Esophagus squamous epithelium (tissue), 5 donors: ENCODE results near the gene CNOT4. TPM values are rescaled to one million over a fixed set of nuclear protein-coding genes. Genes with fewer than 3 reads are reported as not detected.

Source experiments
- DNase-seq: peaks from one replicate; lab custom pipeline; 2025; lab: John Stamatoyannopoulos, UW
- H3K27ac ChIP-seq, 4 donors: fragments of 200-600 bp; sonication (generic); one replicate each; pipeline ENCODE4 v1.5.1; 2016 to 2019; ENCODE audit warnings: mild to moderate bottlenecking in 1 of 4
- H3K27me3 ChIP-seq, 4 donors: fragments of 200-600 bp; sonication (generic); 1 replicate in 3 of 4; 2 replicates in 1 of 4; pipeline versions ENCODE4 v1.5.1 to v1.6.0; 2017 to 2021; ENCODE audit warnings: antibody characterized with exemption in 1 of 4
- H3K36me3 ChIP-seq, 3 donors: fragments of 200-600 bp; sonication (generic); one replicate each; pipeline ENCODE4 v1.5.1; 2016 to 2019
- H3K4me1 ChIP-seq, 3 donors: fragments of 200-600 bp; sonication (generic); one replicate each; pipeline ENCODE4 v1.5.1; 2017 to 2019
- H3K4me3 ChIP-seq, 4 donors: fragments of 200-600 bp; sonication (generic); 1 replicate in 3 of 4; 2 replicates in 1 of 4; pipeline ENCODE4 v1.5.1; 2016 to 2019; ENCODE audit warnings: mild to moderate bottlenecking in 2 of 4, moderate library complexity in 1 of 4
- H3K9me3 ChIP-seq, 3 donors: fragments of 200-600 bp; sonication (generic); one replicate each; pipeline ENCODE4 v1.5.1; 2016 to 2019
- POLR2A ChIP-seq, 4 donors: fragments of 450-650 bp; IDR thresholded peaks; one replicate each; pipeline ENCODE4 v1.6.1; 2017; ENCODE audit warnings: antibody characterized with exemption in 4 of 4, mild to moderate bottlenecking in 4 of 4, moderate library complexity in 3 of 4
- WGBS, 2 donors: methylation state at CpG; one replicate each; pipeline ENCODE4 v1.1.5; 2018; 5-methylcytosine and 5-hydroxymethylcytosine counted together
- intact Hi-C: fragments of 100-400 bp; cut with DNase I; formaldehyde crosslinking; loops from one replicate; pipeline ENCODE4 v1.15.0; 2022
- total RNA-seq, 4 donors: library from RNA; depleted of rRNA; stranded (reverse); fragments of >200 nt; gene quantifications; one replicate each; pipeline ENCODE4 v1.1.0, GENCODE V29; 2016
- TF ChIP-seq, protein P1 (sequence below), 6 experiments: fragments of 450-650 bp in 4 of 6; fragments of 200-600 bp in 2 of 6; sonication (generic) in 2 of 6; IDR thresholded peaks; one replicate each; pipeline ENCODE4 v1.5.1; 2016 to 2019; ENCODE audit warnings: antibody characterized with exemption in 6 of 6, mild to moderate bottlenecking in 4 of 6, moderate library complexity in 4 of 6
- donor health status: DM: yes; HTN: yes; CAD: no.

The CNOT4 gene
- total RNA-seq, 4 donors from 2014 or later, result 7.3 to 20.0 (median 14.0) TPM

- H3K4me1 ChIP-seq, result no peaks in the 10 kb centered on the region
- WGBS, 2 donors, result 84 to 87% methylated on average over 4 of the region's 4 CpGs
- H3K36me3 ChIP-seq, result peaks cover 0 to 37% (median 0%) of the 10 kb centered on the region in 3 donors
- intact Hi-C loops, result no loop called here
- no peak for TF ChIP-seq POLR2A (IDR thresholded peaks at IDR 0.05)
- TF ChIP-seq, protein P1, sequence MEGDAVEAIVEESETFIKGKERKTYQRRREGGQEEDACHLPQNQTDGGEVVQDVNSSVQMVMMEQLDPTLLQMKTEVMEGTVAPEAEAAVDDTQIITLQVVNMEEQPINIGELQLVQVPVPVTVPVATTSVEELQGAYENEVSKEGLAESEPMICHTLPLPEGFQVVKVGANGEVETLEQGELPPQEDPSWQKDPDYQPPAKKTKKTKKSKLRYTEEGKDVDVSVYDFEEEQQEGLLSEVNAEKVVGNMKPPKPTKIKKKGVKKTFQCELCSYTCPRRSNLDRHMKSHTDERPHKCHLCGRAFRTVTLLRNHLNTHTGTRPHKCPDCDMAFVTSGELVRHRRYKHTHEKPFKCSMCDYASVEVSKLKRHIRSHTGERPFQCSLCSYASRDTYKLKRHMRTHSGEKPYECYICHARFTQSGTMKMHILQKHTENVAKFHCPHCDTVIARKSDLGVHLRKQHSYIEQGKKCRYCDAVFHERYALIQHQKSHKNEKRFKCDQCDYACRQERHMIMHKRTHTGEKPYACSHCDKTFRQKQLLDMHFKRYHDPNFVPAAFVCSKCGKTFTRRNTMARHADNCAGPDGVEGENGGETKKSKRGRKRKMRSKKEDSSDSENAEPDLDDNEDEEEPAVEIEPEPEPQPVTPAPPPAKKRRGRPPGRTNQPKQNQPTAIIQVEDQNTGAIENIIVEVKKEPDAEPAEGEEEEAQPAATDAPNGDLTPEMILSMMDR (IDR thresholded peaks at IDR 0.05), result no peak
- no peak for DNase-seq
- no peaks in the 10 kb centered on the region for H3K9me3 ChIP-seq
- no peak overlapping the region for H3K4me3 ChIP-seq
- no peak overlapping the region for H3K27ac ChIP-seq
- H3K27me3 ChIP-seq, result no peaks in the 10 kb centered on the region
Measured at GRCh38 chr7:135420786-135421185, 89.1 kb downstream of the CNOT4 start.

- TF ChIP-seq POLR2A (IDR thresholded peaks at IDR 0.05), result no peak
- TF ChIP-seq, protein P1 (IDR thresholded peaks at IDR 0.05), result no peak
- intact Hi-C loops, result no loop called here
Measured at GRCh38 chr7:135416431-135416830, 93.5 kb downstream of the CNOT4 start.

GRCh38 chr7:135414850-135415439 lies 95.0 kb downstream of the CNOT4 start:
- H3K27ac ChIP-seq, result no peak overlapping the region
- intact Hi-C loops, result no loop called here

More at GRCh38 chr7:135416431-135416830, 93.5 kb downstream of the CNOT4 start:
- H3K9me3 ChIP-seq, result no peaks in the 10 kb centered on the region
- WGBS, 2 donors, result 89 to 97% methylated on average over 3 of the region's 3 CpGs
- H3K36me3 ChIP-seq, result peaks cover 0 to 49% (median 0%) of the 10 kb centered on the region in 3 donors
- no peak for DNase-seq
- H3K4me3 ChIP-seq, result no peak overlapping the region
- H3K27me3 ChIP-seq, result no peaks in the 10 kb centered on the region
- H3K27ac ChIP-seq, result no peak overlapping the region
- peaks cover 0 to 5% (median 0%) of the 10 kb centered on the region in 3 donors for H3K4me1 ChIP-seq

GRCh38 chr7:135414208-135414607 lies 95.7 kb downstream of the CNOT4 start:
- H3K27me3 ChIP-seq, result no peaks in the 10 kb centered on the region
- no peaks in the 10 kb centered on the region for H3K9me3 ChIP-seq
- peaks cover 0 to 7% (median 0%) of the 10 kb centered on the region in 3 donors for H3K4me1 ChIP-seq
- 93 to 95% methylated on average over 3 of the region's 3 CpGs for WGBS, 2 donors
- no peak overlapping the region for H3K27ac ChIP-seq
- TF ChIP-seq, protein P1 (IDR thresholded peaks at IDR 0.05), result no peak
- TF ChIP-seq POLR2A (IDR thresholded peaks at IDR 0.05), result no peak
- peaks cover 0 to 43% (median 0%) of the 10 kb centered on the region in 3 donors for H3K36me3 ChIP-seq
- no peak overlapping the region for H3K4me3 ChIP-seq
- intact Hi-C loops, result no loop called here
- no peak for DNase-seq

More at GRCh38 chr7:135414850-135415439, 95.0 kb downstream of the CNOT4 start:
- Histone ChIP-seq H3K36me3 (peaks cover 0 to 42% (median 0%) of the 10 kb centered on the region in 3 donors), H3K4me1 (peaks cover 0 to 5% (median 0%) of the 10 kb centered on the region in 3 donors), H3K4me3 (no peak overlapping the region), H3K9me3 (no peaks in the 10 kb centered on the region), H3K27me3 (no peaks in the 10 kb centered on the region)
- WGBS, 2 donors, result 87 to 88% methylated on average over 2 of the region's 2 CpGs
- DNase-seq, result no peak
- TF ChIP-seq, protein P1 (IDR thresholded peaks at IDR 0.05), result peak in 5 of 6 experiments; percentile 13 to 42 (median 21)
- no peak for TF ChIP-seq POLR2A (IDR thresholded peaks at IDR 0.05)

DNA sequence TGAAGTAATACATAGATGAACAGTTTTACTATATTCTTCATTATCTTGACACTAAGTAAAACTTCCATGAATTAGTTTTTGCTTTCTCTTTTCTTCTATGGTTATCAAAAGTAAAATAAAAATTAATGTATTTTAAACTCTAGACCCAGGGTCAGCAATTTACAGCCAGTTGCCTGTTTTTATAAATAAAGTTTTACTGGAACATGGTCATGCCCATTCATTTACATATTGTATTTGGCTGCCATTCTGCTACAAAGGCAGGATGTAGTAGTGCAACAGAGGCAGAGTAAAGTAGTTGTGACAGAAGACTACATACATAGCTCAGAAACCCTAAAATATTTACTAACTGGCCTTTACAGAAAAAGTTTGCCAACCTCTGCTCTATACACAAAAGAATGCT lies 98.8 kb downstream of the CNOT4 start:
- H3K36me3 ChIP-seq, result peaks cover 0 to 44% (median 0%) of the 10 kb centered on the region in 3 donors
- no peak for TF ChIP-seq POLR2A (IDR thresholded peaks at IDR 0.05)
- TF ChIP-seq, protein P1 (IDR thresholded peaks at IDR 0.05), result no peak
- H3K27ac ChIP-seq, result no peak overlapping the region
- no peak for DNase-seq
- intact Hi-C loops, result no loop called here
- no peaks in the 10 kb centered on the region for H3K9me3 ChIP-seq
- no peak overlapping the region for H3K4me3 ChIP-seq
- no peaks in the 10 kb centered on the region for H3K27me3 ChIP-seq
- peaks cover 0 to 12% (median 0%) of the 10 kb centered on the region in 3 donors for H3K4me1 ChIP-seq
